Spleen (tissue), 11 donors: ENCODE results near the gene TOM1L2. TPM values are rescaled to one million over a fixed set of nuclear protein-coding genes. Genes with fewer than 3 reads are reported as not detected.

Experiments used
- DNase-seq: peaks from one replicate; pipeline ENCODE4 v3.0.0-alpha.2; 2020
- H3K27ac ChIP-seq, 8 donors: fragments of 200-600 bp; sonication (generic) in 7 of 8; 1 replicate in 4 of 8; 2 replicates in 4 of 8; pipeline versions ENCODE4 v1.5.0 to v1.8.0; 2016 to 2021; ENCODE audit warnings: inconsistent platforms in 4 of 8, mild to moderate bottlenecking in 4 of 8, moderate library complexity in 1 of 8
- H3K27me3 ChIP-seq, 7 donors: fragments of 200-600 bp; sonication (generic) in 6 of 7; replicated peaks in 1 of 7; 1 replicate in 4 of 7; 2 replicates in 3 of 7; pipeline versions ENCODE4 v1.5.0 to v1.8.0; 2016 to 2021; ENCODE audit warnings: inconsistent platforms in 3 of 7, mild to moderate bottlenecking in 1 of 7
- H3K36me3 ChIP-seq, 6 donors: fragments of 200-600 bp; sonication (generic) in 5 of 6; 1 replicate in 4 of 6; 2 replicates in 2 of 6; pipeline versions ENCODE4 v1.5.0 to v1.8.0; 2016 to 2021; ENCODE audit warnings: inconsistent platforms in 2 of 6
- H3K4me1 ChIP-seq, 6 donors: fragments of 200-600 bp; sonication (generic) in 5 of 6; 1 replicate in 3 of 6; 2 replicates in 3 of 6; pipeline versions ENCODE4 v1.5.0 to v1.8.0; 2016 to 2021; ENCODE audit warnings: inconsistent platforms in 3 of 6
- H3K4me3 ChIP-seq, 8 donors: fragments of 200-600 bp; sonication (generic) in 7 of 8; 1 replicate in 4 of 8; 2 replicates in 4 of 8; pipeline versions ENCODE4 v1.5.0 to v1.8.0; 2016 to 2021; ENCODE audit warnings: inconsistent platforms in 4 of 8, mild to moderate bottlenecking in 4 of 8, moderate library complexity in 2 of 8
- H3K9me3 ChIP-seq, 8 donors: fragments of 200-600 bp; sonication (generic) in 7 of 8; 1 replicate in 4 of 8; 2 replicates in 4 of 8; pipeline versions ENCODE4 v1.5.0 to v1.8.0; 2016 to 2021; ENCODE audit warnings: inconsistent platforms in 4 of 8
- CTCF ChIP-seq, 11 experiments: fragments of 200-600 bp in 7 of 11; fragments of 450-650 bp in 4 of 11; sonication (generic) in 4 of 11; IDR thresholded peaks in 8 of 11; conservative IDR thresholded peaks in 3 of 11; 1 replicate in 7 of 11; 2 replicates in 4 of 11; pipeline versions ENCODE4 v1.4.0 to v1.8.0; 2016 to 2021; ENCODE audit warnings: antibody characterized with exemption in 11 of 11, inconsistent platforms in 4 of 11, mild to moderate bottlenecking in 1 of 11
- POLR2A ChIP-seq, 3 donors: fragments of 450-650 bp; IDR thresholded peaks; one replicate each; pipeline ENCODE4 v1.5.1; 2017; ENCODE audit warnings: antibody characterized with exemption in 3 of 3, mild to moderate bottlenecking in 1 of 3
- POLR2AphosphoS5 ChIP-seq, 3 donors: sonication (generic); formaldehyde crosslinking; IDR thresholded peaks; one replicate each; pipeline ENCODE4 v1.5.1; 2017; ENCODE audit warnings: antibody characterized with exemption in 3 of 3
- WGBS, 5 donors: extraction: QIAGEN DNeasy Blood & Tissue Kit in 3 of 5; methylation state at CpG; one replicate each; pipeline versions ENCODE4 v1.1.5 to v1.1.7; 2013 to 2018; 5-methylcytosine and 5-hydroxymethylcytosine counted together
- intact Hi-C: fragments of 100-400 bp; cut with DNase I; formaldehyde crosslinking; loops from one replicate; pipeline ENCODE4 v1.15.0; 2023; ENCODE audit warnings: low total_unique reads
- polyA plus RNA-seq, 3 donors: library from polyadenylated mRNA; stranded (reverse); fragments of 200-250 nt; gene quantifications; one replicate each; pipeline ENCODE4 v1.2.1, GENCODE V29; 2013
- total RNA-seq, 7 donors: library from RNA; depleted of rRNA in 3 of 7; stranded (reverse); fragments of >200 nt in 3 of 7; fragmentation: NEBNext Ultra II Directional in 4 of 7; extraction: Animal tissue kit (Norgen Biotek cat#: 25700) in 4 of 7; gene quantifications; one replicate each; pipeline versions ENCODE4 v1.1.0 to v1.2.1, GENCODE V29; 2016 to 2021
- donor health status: healthy with polysubstance abuse.
- donor health status: DM: no; HTN: no; CAD: no; lungs with moderate emphysema.
- donor health status: DM: no; HTN: no; CAD: no.
- donor health status: Bipolar disorder and iron deficiency.
- donor health status: healthy.
- donor health status: DM: no; HTN: no; CAD: no.
- donor health status: DM: yes; HTN: yes; CAD: no.

Gene TOM1L2
- total and polyA plus RNA-seq, 10 donors, result 5.3 to 82.6 (median 53.6) TPM

GRCh38 chr17:18004345-18004744, 32.1 kb upstream of the TOM1L2 start:
- TF ChIP-seq POLR2AphosphoS5 (IDR thresholded peaks at IDR 0.05) (no peak), POLR2A (IDR thresholded peaks at IDR 0.05) (no peak), CTCF (IDR thresholded peaks at IDR 0.05 in 8 of 11, conservative IDR thresholded peaks at IDR 0.05 in 3 of 11) (no peak)
- Histone ChIP-seq H3K4me3 (no peak overlapping the region), H3K4me1 (no peaks in the 10 kb centered on the region), H3K36me3 (peaks cover 0 to 49% (median 18%) of the 10 kb centered on the region in 6 donors), H3K27me3 (no peaks in the 10 kb centered on the region), H3K27ac (no peak overlapping the region), H3K9me3 (no peaks in the 10 kb centered on the region)
- DNase-seq, result no peak
- intact Hi-C loops, result no loop called here
- 84 to 94% (median 90%) methylated on average over 9 of the region's 9 CpGs for WGBS, 5 donors

GRCh38 chr17:18002171-18002570, 30.0 kb upstream of the TOM1L2 start:
- 91 to 98% (median 96%) methylated on average over 2 of the region's 2 CpGs for WGBS, 5 donors

GRCh38 chr17:18000030-18000408, 27.8 kb upstream of the TOM1L2 start:
- no peak overlapping the region for H3K4me3 ChIP-seq
- no peaks in the 10 kb centered on the region for H3K4me1 ChIP-seq
- H3K27me3 ChIP-seq, result no peaks in the 10 kb centered on the region
- 84 to 92% (median 87%) methylated on average over 8 of the region's 8 CpGs for WGBS, 5 donors
- TF ChIP-seq CTCF (IDR thresholded peaks at IDR 0.05 in 8 of 11, conservative IDR thresholded peaks at IDR 0.05 in 3 of 11), result no peak
- TF ChIP-seq POLR2A (IDR thresholded peaks at IDR 0.05), result no peak
- TF ChIP-seq POLR2AphosphoS5 (IDR thresholded peaks at IDR 0.05), result no peak
- intact Hi-C loops, result no loop called here
- no peak for DNase-seq
- no peaks in the 10 kb centered on the region for H3K9me3 ChIP-seq
- H3K27ac ChIP-seq, result no peak overlapping the region
- H3K36me3 ChIP-seq, result peaks cover 0 to 8% (median 0%) of the 10 kb centered on the region in 6 donors

More at GRCh38 chr17:18002171-18002570, 30.0 kb upstream of the TOM1L2 start:
- no peaks in the 10 kb centered on the region for H3K27me3 ChIP-seq
- H3K9me3 ChIP-seq, result no peaks in the 10 kb centered on the region
- H3K4me3 ChIP-seq, result no peak overlapping the region
- DNase-seq, result no peak
- no peaks in the 10 kb centered on the region for H3K4me1 ChIP-seq
- peaks cover 0 to 27% (median 9%) of the 10 kb centered on the region in 6 donors for H3K36me3 ChIP-seq
- intact Hi-C loops, result no loop called here
- no peak overlapping the region for H3K27ac ChIP-seq
- no peak for TF ChIP-seq CTCF (IDR thresholded peaks at IDR 0.05 in 8 of 11, conservative IDR thresholded peaks at IDR 0.05 in 3 of 11)
- TF ChIP-seq POLR2AphosphoS5 (IDR thresholded peaks at IDR 0.05), result no peak
- no peak for TF ChIP-seq POLR2A (IDR thresholded peaks at IDR 0.05)

- intact Hi-C loops, result no loop called here
- no peak overlapping the region for H3K4me3 ChIP-seq
- TF ChIP-seq POLR2AphosphoS5 (IDR thresholded peaks at IDR 0.05) (no peak), CTCF (IDR thresholded peaks at IDR 0.05 in 8 of 11, conservative IDR thresholded peaks at IDR 0.05 in 3 of 11) (no peak), POLR2A (IDR thresholded peaks at IDR 0.05) (no peak)
- peaks cover 0 to 3% (median 0%) of the 10 kb centered on the region in 6 donors for H3K36me3 ChIP-seq
- H3K9me3 ChIP-seq, result no peaks in the 10 kb centered on the region
- H3K4me1 ChIP-seq, result no peaks in the 10 kb centered on the region
- no peak overlapping the region for H3K27ac ChIP-seq
- no peak for DNase-seq
- no peaks in the 10 kb centered on the region for H3K27me3 ChIP-seq
- WGBS, 5 donors, result 85 to 92% (median 90%) methylated on average over 9 of the region's 9 CpGs
These were observed 27.3 kb upstream of the TOM1L2 start for GRCh38 chr17:17999364-18000029.
